Spleen (tissue), 7 donors: Measurements from ENCODE around the gene CDH15.

Experiments
- POLR2A ChIP-seq, 3 donors: fragments of 450-650 bp; IDR thresholded peaks; one replicate each; pipeline ENCODE4 v1.5.1; 2017; ENCODE audit warnings: antibody characterized with exemption in 3 of 3, mild to moderate bottlenecking in 1 of 3
- TF ChIP-seq, protein P1 (sequence below), 11 experiments: fragments of 200-600 bp in 7 of 11; fragments of 450-650 bp in 4 of 11; sonication (generic) in 4 of 11; IDR thresholded peaks in 8 of 11; conservative IDR thresholded peaks in 3 of 11; 1 replicate in 7 of 11; 2 replicates in 4 of 11; pipeline versions ENCODE4 v1.4.0 to v1.8.0; 2016 to 2021; ENCODE audit warnings: antibody characterized with exemption in 11 of 11, inconsistent platforms in 4 of 11, mild to moderate bottlenecking in 1 of 11
- donor health status: DM: no; HTN: no; CAD: no; lungs with moderate emphysema.
- donor health status: DM: no; HTN: no; CAD: no.
- donor health status: DM: no; HTN: no; CAD: no.

DNA sequence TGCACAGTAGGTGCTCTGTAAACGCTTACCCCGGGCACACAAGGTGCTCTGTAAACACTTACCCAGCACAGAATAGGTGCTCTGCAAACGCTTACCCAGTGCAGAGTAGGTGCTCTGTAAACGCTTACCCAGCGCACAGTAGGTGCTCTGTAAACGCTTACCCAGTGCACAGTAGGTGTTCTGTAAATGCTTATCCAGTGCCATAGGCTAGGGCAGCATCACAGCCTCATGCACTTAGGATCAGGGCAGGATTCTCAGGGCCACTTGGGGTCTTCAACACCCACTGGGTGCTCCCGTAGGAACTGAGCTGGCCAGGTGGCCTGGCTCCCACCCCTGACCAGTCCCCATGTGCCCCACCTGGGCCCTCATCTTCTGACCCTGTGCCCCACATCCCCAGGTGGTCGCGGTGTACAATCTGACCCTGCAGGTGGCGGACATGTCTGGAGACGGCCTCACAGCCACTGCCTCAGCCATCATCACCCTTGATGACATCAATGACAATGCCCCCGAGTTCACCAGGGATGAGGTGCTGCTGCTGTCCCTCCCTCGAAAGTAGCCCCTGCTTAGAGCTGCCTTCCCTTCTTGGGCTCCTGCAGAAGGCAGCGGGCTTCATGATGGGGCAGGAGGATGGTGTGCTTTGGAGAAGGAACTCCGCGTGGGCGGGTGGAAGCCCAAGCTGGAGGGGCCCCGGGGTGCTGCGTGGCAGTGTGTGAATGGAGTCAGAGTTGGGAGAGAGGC lies 15.7 kb downstream of the CDH15 start:
- TF ChIP-seq, protein P1, sequence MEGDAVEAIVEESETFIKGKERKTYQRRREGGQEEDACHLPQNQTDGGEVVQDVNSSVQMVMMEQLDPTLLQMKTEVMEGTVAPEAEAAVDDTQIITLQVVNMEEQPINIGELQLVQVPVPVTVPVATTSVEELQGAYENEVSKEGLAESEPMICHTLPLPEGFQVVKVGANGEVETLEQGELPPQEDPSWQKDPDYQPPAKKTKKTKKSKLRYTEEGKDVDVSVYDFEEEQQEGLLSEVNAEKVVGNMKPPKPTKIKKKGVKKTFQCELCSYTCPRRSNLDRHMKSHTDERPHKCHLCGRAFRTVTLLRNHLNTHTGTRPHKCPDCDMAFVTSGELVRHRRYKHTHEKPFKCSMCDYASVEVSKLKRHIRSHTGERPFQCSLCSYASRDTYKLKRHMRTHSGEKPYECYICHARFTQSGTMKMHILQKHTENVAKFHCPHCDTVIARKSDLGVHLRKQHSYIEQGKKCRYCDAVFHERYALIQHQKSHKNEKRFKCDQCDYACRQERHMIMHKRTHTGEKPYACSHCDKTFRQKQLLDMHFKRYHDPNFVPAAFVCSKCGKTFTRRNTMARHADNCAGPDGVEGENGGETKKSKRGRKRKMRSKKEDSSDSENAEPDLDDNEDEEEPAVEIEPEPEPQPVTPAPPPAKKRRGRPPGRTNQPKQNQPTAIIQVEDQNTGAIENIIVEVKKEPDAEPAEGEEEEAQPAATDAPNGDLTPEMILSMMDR (IDR thresholded peaks at IDR 0.05 in 8 of 11, conservative IDR thresholded peaks at IDR 0.05 in 3 of 11) = no peak
- TF ChIP-seq POLR2A (IDR thresholded peaks at IDR 0.05) = no peak
